ENCODE results near the gene KRT6A.

GRCh38 chr12:52524898-52525591 lies 32.0 kb upstream of the KRT6A start:
- TF ChIP-seq RAD21 (IDR thresholded peaks at IDR 0.05; ENCODE audit: low read depth) (no peak), EP300 (IDR thresholded peaks at IDR 0.05; ENCODE audit: borderline replicate concordance) (no peak), CREB1 (IDR thresholded peaks at IDR 0.05; ENCODE audit: low read depth) (no peak), CEBPB (IDR thresholded peaks at IDR 0.05) (no peak), YY1 (IDR thresholded peaks at IDR 0.05; ENCODE audit: low read depth) (no peak), EGR1 (IDR thresholded peaks at IDR 0.05) (no peak), TAF1 (IDR thresholded peaks at IDR 0.05; ENCODE audit: low read depth) (no peak)
- TF ChIP-seq, protein P1, sequence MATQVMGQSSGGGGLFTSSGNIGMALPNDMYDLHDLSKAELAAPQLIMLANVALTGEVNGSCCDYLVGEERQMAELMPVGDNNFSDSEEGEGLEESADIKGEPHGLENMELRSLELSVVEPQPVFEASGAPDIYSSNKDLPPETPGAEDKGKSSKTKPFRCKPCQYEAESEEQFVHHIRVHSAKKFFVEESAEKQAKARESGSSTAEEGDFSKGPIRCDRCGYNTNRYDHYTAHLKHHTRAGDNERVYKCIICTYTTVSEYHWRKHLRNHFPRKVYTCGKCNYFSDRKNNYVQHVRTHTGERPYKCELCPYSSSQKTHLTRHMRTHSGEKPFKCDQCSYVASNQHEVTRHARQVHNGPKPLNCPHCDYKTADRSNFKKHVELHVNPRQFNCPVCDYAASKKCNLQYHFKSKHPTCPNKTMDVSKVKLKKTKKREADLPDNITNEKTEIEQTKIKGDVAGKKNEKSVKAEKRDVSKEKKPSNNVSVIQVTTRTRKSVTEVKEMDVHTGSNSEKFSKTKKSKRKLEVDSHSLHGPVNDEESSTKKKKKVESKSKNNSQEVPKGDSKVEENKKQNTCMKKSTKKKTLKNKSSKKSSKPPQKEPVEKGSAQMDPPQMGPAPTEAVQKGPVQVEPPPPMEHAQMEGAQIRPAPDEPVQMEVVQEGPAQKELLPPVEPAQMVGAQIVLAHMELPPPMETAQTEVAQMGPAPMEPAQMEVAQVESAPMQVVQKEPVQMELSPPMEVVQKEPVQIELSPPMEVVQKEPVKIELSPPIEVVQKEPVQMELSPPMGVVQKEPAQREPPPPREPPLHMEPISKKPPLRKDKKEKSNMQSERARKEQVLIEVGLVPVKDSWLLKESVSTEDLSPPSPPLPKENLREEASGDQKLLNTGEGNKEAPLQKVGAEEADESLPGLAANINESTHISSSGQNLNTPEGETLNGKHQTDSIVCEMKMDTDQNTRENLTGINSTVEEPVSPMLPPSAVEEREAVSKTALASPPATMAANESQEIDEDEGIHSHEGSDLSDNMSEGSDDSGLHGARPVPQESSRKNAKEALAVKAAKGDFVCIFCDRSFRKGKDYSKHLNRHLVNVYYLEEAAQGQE (IDR thresholded peaks at IDR 0.05; ENCODE audit: low read depth): no peak
- TF ChIP-seq, protein P2, sequence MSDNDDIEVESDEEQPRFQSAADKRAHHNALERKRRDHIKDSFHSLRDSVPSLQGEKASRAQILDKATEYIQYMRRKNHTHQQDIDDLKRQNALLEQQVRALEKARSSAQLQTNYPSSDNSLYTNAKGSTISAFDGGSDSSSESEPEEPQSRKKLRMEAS (IDR thresholded peaks at IDR 0.05): no peak
- TF ChIP-seq, protein P3, sequence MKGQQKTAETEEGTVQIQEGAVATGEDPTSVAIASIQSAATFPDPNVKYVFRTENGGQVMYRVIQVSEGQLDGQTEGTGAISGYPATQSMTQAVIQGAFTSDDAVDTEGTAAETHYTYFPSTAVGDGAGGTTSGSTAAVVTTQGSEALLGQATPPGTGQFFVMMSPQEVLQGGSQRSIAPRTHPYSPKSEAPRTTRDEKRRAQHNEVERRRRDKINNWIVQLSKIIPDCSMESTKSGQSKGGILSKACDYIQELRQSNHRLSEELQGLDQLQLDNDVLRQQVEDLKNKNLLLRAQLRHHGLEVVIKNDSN (IDR thresholded peaks at IDR 0.05): no peak
